GM18873 (cell line): ENCODE measurements around the gene PMFBP1.
"Not testable (repeated sequence)": the region's sequence is repeated elsewhere in the genome, so short reads cannot be mapped to it uniquely, and the experiment has no call there.

Source experiments
- ATAC-seq: cut with Tn5 transposase; IDR thresholded peaks from one replicate; pipeline ENCODE4 v1.9.1; 2021; ENCODE audit warnings: mild to moderate bottlenecking, moderate library complexity, moderate number of reproducible peaks; ENCODE audit not compliant: unreplicated experiment, low FRiP score

PMFBP1 gene

GRCh38 chr16:72108353-72109102 lies 63.4 kb downstream of the PMFBP1 start:
- no peak for ATAC-seq

- no peak for ATAC-seq
These were observed 64.6 kb downstream of the PMFBP1 start for GRCh38 chr16:72107371-72107770.

- ATAC-seq, result no peak
These were observed 66.0 kb downstream of the PMFBP1 start for GRCh38 chr16:72105978-72106377.

GRCh38 chr16:72104905-72105304 lies 67.0 kb downstream of the PMFBP1 start:
- no peak for ATAC-seq

GRCh38 chr16:72101195-72101594 lies 70.8 kb downstream of the PMFBP1 start:
- ATAC-seq, result no peak

GRCh38 chr16:72099377-72099818 lies 72.6 kb downstream of the PMFBP1 start:
- ATAC-seq, result no peak

GRCh38 chr16:72098936-72099335 lies 73.0 kb downstream of the PMFBP1 start:
- no peak for ATAC-seq

- no peak for ATAC-seq
These were observed 77.7 kb downstream of the PMFBP1 start for GRCh38 chr16:72094266-72094610.

GRCh38 chr16:72093448-72094265 lies 78.3 kb downstream of the PMFBP1 start, which contains the start of the genes DHX38 and TXNL4B:
DHX38 (plus strand) TSS chr16:72093847; CDS start chr16:72096158, 2,311 bp downstream.
TXNL4B (minus strand) TSS chr16:72093620; CDS start chr16:72090749, 2,871 bp downstream.
- ATAC-seq, result peak; percentile 98

- no peak for ATAC-seq
These were observed 79.0 kb downstream of the PMFBP1 start for GRCh38 chr16:72092832-72093447.

- no peak for ATAC-seq
These were observed 80.7 kb downstream of the PMFBP1 start for GRCh38 chr16:72091217-72091616.

- no peak for ATAC-seq
These were observed 87.0 kb downstream of the PMFBP1 start for GRCh38 chr16:72085002-72085401.

- no peak for ATAC-seq
These were observed 87.5 kb downstream of the PMFBP1 start for GRCh38 chr16:72084445-72084844.

- ATAC-seq, result no peak
These were observed 88.1 kb downstream of the PMFBP1 start for GRCh38 chr16:72083778-72084404.

GRCh38 chr16:72076991-72077706 lies 94.8 kb downstream of the PMFBP1 start:
- ATAC-seq, result not testable (repeated sequence)

- ATAC-seq, result not testable (repeated sequence)
These were observed 96.9 kb downstream of the PMFBP1 start for GRCh38 chr16:72075067-72075466.

- ATAC-seq, result no peak
These were observed 98.3 kb downstream of the PMFBP1 start for GRCh38 chr16:72073560-72074230.

- no peak for ATAC-seq
These were observed 99.2 kb downstream of the PMFBP1 start for GRCh38 chr16:72072514-72073342.
